Upper lobe of right lung (tissue), 1 donor: ENCODE measurements around the gene SIGLEC9. TPM values are rescaled to one million over a fixed set of nuclear protein-coding genes. Genes with fewer than 3 reads are reported as not detected.
A peak's percentile ranks its signal among the peaks of the same experiment; 100 is the strongest.

Experiments
- ATAC-seq: fragments of 200-7000 bp; cut with Tn5 transposase; one replicate; pipeline ENCODE4 v1.9.1; 2020; ENCODE audit warnings: mild to moderate bottlenecking, moderate library complexity
- DNase-seq: peaks from one replicate; pipeline ENCODE4 v3.0.0-alpha.2; 2020
- H3K27ac ChIP-seq: fragments of 200-600 bp; one replicate; pipeline ENCODE4 v1.8.0; 2022
- H3K27me3 ChIP-seq: fragments of 200-600 bp; one replicate; pipeline ENCODE4 v1.8.0; 2022; ENCODE audit warnings: mild to moderate bottlenecking
- H3K36me3 ChIP-seq: fragments of 200-600 bp; one replicate; pipeline ENCODE4 v1.8.0; 2022
- H3K4me1 ChIP-seq: fragments of 200-600 bp; one replicate; pipeline ENCODE4 v1.8.0; 2022
- H3K4me3 ChIP-seq: fragments of 200-600 bp; one replicate; pipeline ENCODE4 v1.8.0; 2022; ENCODE audit warnings: mild to moderate bottlenecking
- H3K9me3 ChIP-seq: fragments of 200-600 bp; one replicate; pipeline ENCODE4 v1.8.0; 2022
- CTCF ChIP-seq: fragments of 200-600 bp; IDR thresholded peaks from one replicate; pipeline ENCODE4 v1.8.0; 2022; ENCODE audit warnings: antibody characterized with exemption
- intact Hi-C: fragments of 100-400 bp; cut with DNase I; formaldehyde crosslinking; loops from one replicate; pipeline ENCODE4 v1.11.0; 2022
- total RNA-seq: library from RNA; stranded (reverse); fragmentation: NEBNext Ultra II Directional; extraction: Animal tissue kit (Norgen Biotek cat#: 25700); gene quantifications from one replicate; pipeline ENCODE4 v1.2.1, GENCODE V29; 2021
- donor health status: DM: no; HTN: yes; CAD: no; lungs with severe emphysema.

SIGLEC9 gene
- total RNA-seq, 1 donor from 2014 or later, result 14.5 TPM

GRCh38 chr19:51119611-51120010 is 5.1 kb upstream of the SIGLEC9 start:
- H3K9me3 ChIP-seq, result no peaks in the 10 kb centered on the region
- no peak overlapping the region for H3K27ac ChIP-seq
- no peak for ATAC-seq
- DNase-seq, result no peak
- no peak for TF ChIP-seq CTCF
- H3K27me3 ChIP-seq, result no peaks in the 10 kb centered on the region
- H3K4me1 ChIP-seq, result no peaks in the 10 kb centered on the region
- H3K4me3 ChIP-seq, result no peak overlapping the region
- no peaks in the 10 kb centered on the region for H3K36me3 ChIP-seq
- intact Hi-C loops, result no loop called here

- Histone ChIP-seq H3K27me3 (no peaks in the 10 kb centered on the region), H3K36me3 (no peaks in the 10 kb centered on the region), H3K4me1 (no peaks in the 10 kb centered on the region), H3K27ac (no peak overlapping the region), H3K4me3 (no peak overlapping the region), H3K9me3 (no peaks in the 10 kb centered on the region)
- DNase-seq (no peak), ATAC-seq (no peak)
- TF ChIP-seq CTCF, result no peak
- intact Hi-C loops, result no loop called here
Measured at GRCh38 chr19:51120160-51120559, 4.5 kb upstream of the SIGLEC9 start.

GRCh38 chr19:51121257-51121656 is 3.4 kb upstream of the SIGLEC9 start:
- H3K9me3 ChIP-seq, result no peaks in the 10 kb centered on the region
- DNase-seq, result no peak
- H3K4me1 ChIP-seq, result no peaks in the 10 kb centered on the region
- H3K27me3 ChIP-seq, result no peaks in the 10 kb centered on the region
- no peaks in the 10 kb centered on the region for H3K36me3 ChIP-seq
- no peak for TF ChIP-seq CTCF
- peak; percentile 42 for ATAC-seq
- no peak overlapping the region for H3K4me3 ChIP-seq
- intact Hi-C loops, result no loop called here
- no peak overlapping the region for H3K27ac ChIP-seq

GRCh38 chr19:51122112-51122981 is 2.4 kb upstream of the SIGLEC9 start:
- no peaks in the 10 kb centered on the region for H3K4me1 ChIP-seq
- DNase-seq, result no peak
- no peak for TF ChIP-seq CTCF
- peak overlapping the region; percentile 16 for H3K4me3 ChIP-seq
- H3K9me3 ChIP-seq, result no peaks in the 10 kb centered on the region
- ATAC-seq, result peak; percentile 19
- H3K27me3 ChIP-seq, result no peaks in the 10 kb centered on the region
- peak overlapping the region; percentile 82 for H3K27ac ChIP-seq
- intact Hi-C loops, result no loop called here
- no peaks in the 10 kb centered on the region for H3K36me3 ChIP-seq

- Histone ChIP-seq H3K4me1 (peaks cover 5% of the 10 kb centered on the region), H3K27me3 (no peaks in the 10 kb centered on the region), H3K9me3 (no peaks in the 10 kb centered on the region), H3K27ac (peak overlapping the region; percentile 82), H3K36me3 (no peaks in the 10 kb centered on the region), H3K4me3 (peak overlapping the region; percentile 16)
- intact Hi-C loops, result no loop called here
- DNase-seq, result no peak
- TF ChIP-seq CTCF, result no peak
- ATAC-seq, result peak; percentile 54
Measured at GRCh38 chr19:51123381-51123800, 1.3 kb upstream of the SIGLEC9 start.
